ENCODE measurements around the gene MRPL53. TPM values are rescaled to one million over a fixed set of nuclear protein-coding genes. Genes with fewer than 3 reads are reported as not detected.
A peak's percentile ranks its signal among the peaks of the same experiment; 100 is the strongest.

Gene MRPL53
- total and polyA plus RNA-seq, 2 experiments from 2014 or later, result 18.5 to 71.0 TPM

GRCh38 chr2:74429487-74430451 is 42.7 kb downstream of the MRPL53 start:
- Histone ChIP-seq H2AFZ (no peak overlapping the region), H3F3A (ENCODE audit: insufficient read depth) (peaks cover 9% of the 10 kb centered on the region; the same call in 1 of the 2 replicates), H3K4me1 (ENCODE audit: insufficient read depth) (no peaks in the 10 kb centered on the region), H3K79me2 (ENCODE audit: insufficient read depth) (no peaks in the 10 kb centered on the region), H3K27me3 (replicated peaks; ENCODE audit: insufficient read depth) (no peaks in the 10 kb centered on the region), H4K20me1 (ENCODE audit: insufficient read depth) (no peaks in the 10 kb centered on the region), H3K4me2 (ENCODE audit: unreplicated experiment) (no peak overlapping the region), H3K9ac (no peak overlapping the region), H3K9me2 (ENCODE audit: insufficient read depth) (no peaks in the 10 kb centered on the region), H3K36me3 (ENCODE audit: low read depth) (peaks cover 3% of the 10 kb centered on the region; the same call in 1 of the 2 replicates), H3K9me3 (ENCODE audit: low read depth) (no peaks in the 10 kb centered on the region), H3K4me3 (no peak overlapping the region), H3K27ac (no peak overlapping the region)
- TF ChIP-seq EZH2 (IDR thresholded peaks at IDR 0.05; ENCODE audit: insufficient read depth, poor library complexity, severe bottlenecking) (no peak), EZH2phosphoT487 (IDR thresholded peaks at IDR 0.05; ENCODE audit: insufficient read depth, low read depth) (no peak)
- in situ Hi-C loops (cut with MboI), result no loop called here
- WGBS, 2 experiments (ENCODE audit: low coverage in 1 of 2, low lambda C conversion rate in 2 of 2, missing lambda C conversion rate in 2 of 2), result 94 to 96% methylated on average over 18 of the region's 18 CpGs
- DNase-seq, result no peak

- 73 to 80% methylated on average over 5 of the region's 5 CpGs for WGBS, 2 experiments (ENCODE audit: low coverage in 1 of 2, low lambda C conversion rate in 2 of 2, missing lambda C conversion rate in 2 of 2)
- in situ Hi-C loops (cut with MboI), result no loop called here
- DNase-seq, result no peak
- Histone ChIP-seq H3K4me2 (ENCODE audit: unreplicated experiment) (no peak overlapping the region), H3K4me3 (no peak overlapping the region), H3F3A (ENCODE audit: insufficient read depth) (peaks cover 16% of the 10 kb centered on the region; the same call in 1 of the 2 replicates), H3K36me3 (ENCODE audit: low read depth) (peaks cover 3% of the 10 kb centered on the region; the same call in 1 of the 2 replicates), H3K27ac (no peak overlapping the region), H3K9me2 (ENCODE audit: insufficient read depth) (no peaks in the 10 kb centered on the region), H3K79me2 (ENCODE audit: insufficient read depth) (no peaks in the 10 kb centered on the region), H4K20me1 (ENCODE audit: insufficient read depth) (no peaks in the 10 kb centered on the region), H3K27me3 (replicated peaks; ENCODE audit: insufficient read depth) (no peaks in the 10 kb centered on the region), H3K9ac (no peak overlapping the region), H2AFZ (no peak overlapping the region), H3K9me3 (ENCODE audit: low read depth) (no peaks in the 10 kb centered on the region), H3K4me1 (ENCODE audit: insufficient read depth) (no peaks in the 10 kb centered on the region)
- no peak for TF ChIP-seq EZH2 (IDR thresholded peaks at IDR 0.05; ENCODE audit: insufficient read depth, poor library complexity, severe bottlenecking)
- TF ChIP-seq EZH2phosphoT487 (IDR thresholded peaks at IDR 0.05; ENCODE audit: insufficient read depth, low read depth), result no peak
Measured at GRCh38 chr2:74428675-74429074, 43.8 kb downstream of the MRPL53 start.

- no peaks in the 10 kb centered on the region for H4K20me1 ChIP-seq (ENCODE audit: insufficient read depth)
- H3K4me2 ChIP-seq (ENCODE audit: unreplicated experiment), result no peak overlapping the region
- H3K79me2 ChIP-seq (ENCODE audit: insufficient read depth), result no peaks in the 10 kb centered on the region
- no peaks in the 10 kb centered on the region for H3K27me3 ChIP-seq (replicated peaks; ENCODE audit: insufficient read depth)
- in situ Hi-C loops (cut with MboI), result no loop called here
- H2AFZ ChIP-seq, result no peak overlapping the region
- H3K9me3 ChIP-seq (ENCODE audit: low read depth), result no peaks in the 10 kb centered on the region
- H3K36me3 ChIP-seq (ENCODE audit: low read depth), result peaks cover 3% of the 10 kb centered on the region; the same call in 1 of the 2 replicates
- no peak for TF ChIP-seq EZH2phosphoT487 (IDR thresholded peaks at IDR 0.05; ENCODE audit: insufficient read depth, low read depth)
- TF ChIP-seq EZH2 (IDR thresholded peaks at IDR 0.05; ENCODE audit: insufficient read depth, poor library complexity, severe bottlenecking), result no peak
- WGBS, 2 experiments (ENCODE audit: low coverage in 1 of 2, low lambda C conversion rate in 2 of 2, missing lambda C conversion rate in 2 of 2), result 91 to 94% methylated on average over 3 of the region's 3 CpGs
- no peak overlapping the region for H3K4me3 ChIP-seq
- H3K4me1 ChIP-seq (ENCODE audit: insufficient read depth), result no peaks in the 10 kb centered on the region
- H3K9ac ChIP-seq, result no peak overlapping the region
- peaks cover 16% of the 10 kb centered on the region; the same call in 1 of the 2 replicates for H3F3A ChIP-seq (ENCODE audit: insufficient read depth)
- H3K9me2 ChIP-seq (ENCODE audit: insufficient read depth), result no peaks in the 10 kb centered on the region
- H3K27ac ChIP-seq, result no peak overlapping the region
- peak; percentile 65 for DNase-seq
Measured at GRCh38 chr2:74427551-74427950, 44.9 kb downstream of the MRPL53 start.

GRCh38 chr2:74426181-74426758 is 46.2 kb downstream of the MRPL53 start:
- H3F3A ChIP-seq (ENCODE audit: insufficient read depth), result peaks cover 16% of the 10 kb centered on the region; the same call in 1 of the 2 replicates
- no peaks in the 10 kb centered on the region for H3K79me2 ChIP-seq (ENCODE audit: insufficient read depth)
- H3K9me2 ChIP-seq (ENCODE audit: insufficient read depth), result no peaks in the 10 kb centered on the region
- H3K9ac ChIP-seq, result no peak overlapping the region
- in situ Hi-C loops (cut with MboI), result no loop called here
- no peaks in the 10 kb centered on the region for H4K20me1 ChIP-seq (ENCODE audit: insufficient read depth)
- no peak for TF ChIP-seq EZH2phosphoT487 (IDR thresholded peaks at IDR 0.05; ENCODE audit: insufficient read depth, low read depth)
- no peak for TF ChIP-seq EZH2 (IDR thresholded peaks at IDR 0.05; ENCODE audit: insufficient read depth, poor library complexity, severe bottlenecking)
- no peak overlapping the region for H3K27ac ChIP-seq
- no peak for DNase-seq
- H3K9me3 ChIP-seq (ENCODE audit: low read depth), result no peaks in the 10 kb centered on the region
- no peak overlapping the region for H3K4me2 ChIP-seq (ENCODE audit: unreplicated experiment)
- WGBS, 2 experiments (ENCODE audit: low coverage in 1 of 2, low lambda C conversion rate in 2 of 2, missing lambda C conversion rate in 2 of 2), result 79 to 100% methylated on average over 4 to 14 of the region's 14 CpGs
- no peak overlapping the region for H2AFZ ChIP-seq
- peaks cover 3% of the 10 kb centered on the region; the same call in 1 of the 2 replicates for H3K36me3 ChIP-seq (ENCODE audit: low read depth)
- H3K27me3 ChIP-seq (replicated peaks; ENCODE audit: insufficient read depth), result no peaks in the 10 kb centered on the region
- no peak overlapping the region for H3K4me3 ChIP-seq
- H3K4me1 ChIP-seq (ENCODE audit: insufficient read depth), result no peaks in the 10 kb centered on the region

Measured in GM23248 (cell line).